ENCODE data around the gene SLU7.

The SLU7 gene

GRCh38 chr5:160445132-160445531, 26.3 kb upstream of the SLU7 start:
- H3K36me3 ChIP-seq (ENCODE audit: low read depth), result no peaks in the 10 kb centered on the region
- H3K9me3 ChIP-seq (ENCODE audit: severe bottlenecking), result no peaks in the 10 kb centered on the region
- TF ChIP-seq CTCF (IDR thresholded peaks at IDR 0.05; ENCODE audit: poor library complexity, severe bottlenecking), result no peak
- H3K27ac ChIP-seq (ENCODE audit: poor library complexity, severe bottlenecking), result no peak overlapping the region
- ATAC-seq (ENCODE audit: low read depth) (no peak), DNase-seq (ENCODE audit: low spot score) (no peak)
- H3K4me1 ChIP-seq (ENCODE audit: insufficient read depth, poor library complexity, severe bottlenecking), result no peaks in the 10 kb centered on the region
- H3K27me3 ChIP-seq (ENCODE audit: insufficient read depth, poor library complexity, severe bottlenecking), result no peaks in the 10 kb centered on the region
- H3K4me3 ChIP-seq (ENCODE audit: severe bottlenecking), result no peak overlapping the region

- Histone ChIP-seq H3K36me3 (ENCODE audit: low read depth) (no peaks in the 10 kb centered on the region), H3K9me3 (ENCODE audit: severe bottlenecking) (no peaks in the 10 kb centered on the region), H3K4me3 (ENCODE audit: severe bottlenecking) (no peak overlapping the region), H3K27ac (ENCODE audit: poor library complexity, severe bottlenecking) (no peak overlapping the region), H3K4me1 (ENCODE audit: insufficient read depth, poor library complexity, severe bottlenecking) (no peaks in the 10 kb centered on the region), H3K27me3 (ENCODE audit: insufficient read depth, poor library complexity, severe bottlenecking) (no peaks in the 10 kb centered on the region)
- DNase-seq (ENCODE audit: low spot score), result no peak
- no peak for ATAC-seq (ENCODE audit: low read depth)
- no peak for TF ChIP-seq CTCF (IDR thresholded peaks at IDR 0.05; ENCODE audit: poor library complexity, severe bottlenecking)
Observed at GRCh38 chr5:160444407-160444806, 25.5 kb upstream of the SLU7 start.

DNA sequence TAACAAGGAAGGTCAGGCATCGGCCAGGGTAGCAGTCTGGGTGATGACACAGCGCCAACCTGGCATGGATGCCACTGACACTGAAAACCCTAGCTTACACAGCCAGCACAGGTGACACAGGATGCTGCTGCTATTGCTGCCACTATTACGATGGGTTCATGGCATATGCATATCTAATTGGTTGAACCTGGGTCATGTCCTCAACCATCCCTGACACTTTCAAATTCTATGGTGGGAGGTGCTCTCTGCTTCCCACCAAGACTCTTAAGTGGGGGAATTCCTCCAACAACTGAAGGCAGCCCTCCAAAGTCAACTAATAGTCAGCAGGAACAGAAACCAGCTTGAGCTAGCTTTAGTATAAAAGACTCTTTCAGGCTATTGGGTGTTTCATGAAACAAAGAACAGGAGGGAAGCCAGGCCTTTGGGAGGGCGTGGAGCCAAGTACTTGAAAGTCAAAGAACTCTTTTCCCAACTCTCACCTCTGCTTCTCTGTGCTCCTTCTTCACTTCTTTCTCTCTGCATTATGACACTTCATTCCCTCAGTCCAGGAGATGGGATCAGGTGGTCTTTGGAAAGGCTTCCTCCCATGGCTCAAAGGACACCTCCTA, 24.0 kb upstream of the SLU7 start:
- no peak for TF ChIP-seq CTCF (IDR thresholded peaks at IDR 0.05; ENCODE audit: poor library complexity, severe bottlenecking)
- no peak overlapping the region for H3K27ac ChIP-seq (ENCODE audit: poor library complexity, severe bottlenecking)
- no peak overlapping the region for H3K4me3 ChIP-seq (ENCODE audit: severe bottlenecking)
- ATAC-seq (ENCODE audit: low read depth) (no peak), DNase-seq (ENCODE audit: low spot score) (no peak)
- H3K4me1 ChIP-seq (ENCODE audit: insufficient read depth, poor library complexity, severe bottlenecking), result peaks cover 6% of the 10 kb centered on the region
- H3K9me3 ChIP-seq (ENCODE audit: severe bottlenecking), result no peaks in the 10 kb centered on the region
- H3K36me3 ChIP-seq (ENCODE audit: low read depth), result no peaks in the 10 kb centered on the region
- no peaks in the 10 kb centered on the region for H3K27me3 ChIP-seq (ENCODE audit: insufficient read depth, poor library complexity, severe bottlenecking)

- no peak for ATAC-seq (ENCODE audit: low read depth)
- H3K27ac ChIP-seq (ENCODE audit: poor library complexity, severe bottlenecking), result no peak overlapping the region
- H3K4me1 ChIP-seq (ENCODE audit: insufficient read depth, poor library complexity, severe bottlenecking), result peaks cover 6% of the 10 kb centered on the region
- H3K9me3 ChIP-seq (ENCODE audit: severe bottlenecking), result no peaks in the 10 kb centered on the region
- no peak for TF ChIP-seq CTCF (IDR thresholded peaks at IDR 0.05; ENCODE audit: poor library complexity, severe bottlenecking)
- no peaks in the 10 kb centered on the region for H3K36me3 ChIP-seq (ENCODE audit: low read depth)
- H3K4me3 ChIP-seq (ENCODE audit: severe bottlenecking), result no peak overlapping the region
- H3K27me3 ChIP-seq (ENCODE audit: insufficient read depth, poor library complexity, severe bottlenecking), result no peaks in the 10 kb centered on the region
- no peak for DNase-seq (ENCODE audit: low spot score)
Observed at GRCh38 chr5:160441311-160441781, 22.5 kb upstream of the SLU7 start.

- H3K9me3 ChIP-seq (ENCODE audit: severe bottlenecking), result no peaks in the 10 kb centered on the region
- DNase-seq (ENCODE audit: low spot score) (no peak), ATAC-seq (ENCODE audit: low read depth) (peak; percentile 78)
- no peaks in the 10 kb centered on the region for H3K27me3 ChIP-seq (ENCODE audit: insufficient read depth, poor library complexity, severe bottlenecking)
- no peaks in the 10 kb centered on the region for H3K36me3 ChIP-seq (ENCODE audit: low read depth)
- H3K4me1 ChIP-seq (ENCODE audit: insufficient read depth, poor library complexity, severe bottlenecking), result peaks cover 9% of the 10 kb centered on the region
- H3K27ac ChIP-seq (ENCODE audit: poor library complexity, severe bottlenecking), result no peak overlapping the region
- TF ChIP-seq CTCF (IDR thresholded peaks at IDR 0.05; ENCODE audit: poor library complexity, severe bottlenecking), result peak; percentile 96
- peak overlapping the region; percentile 16 for H3K4me3 ChIP-seq (ENCODE audit: severe bottlenecking)
Observed at GRCh38 chr5:160439205-160439600, 20.3 kb upstream of the SLU7 start.
